Left kidney (tissue), 2 donors: ENCODE results near the gene ANGPTL2. TPM values are rescaled to one million over a fixed set of nuclear protein-coding genes. Genes with fewer than 3 reads are reported as not detected.

ENCODE experiments used
- DNase-seq: peaks from one replicate; pipeline ENCODE4 v3.0.0-alpha.2; 2013
- polyA plus RNA-seq: library from polyadenylated mRNA; unstranded; fragments of 120-200 nt; gene quantifications from one replicate; pipeline ENCODE4 v1.2.1, GENCODE V29; 2013; ENCODE audit not compliant: insufficient read length

The ANGPTL2 gene
- polyA plus RNA-seq, 1 donor = 8.1 TPM

DNA sequence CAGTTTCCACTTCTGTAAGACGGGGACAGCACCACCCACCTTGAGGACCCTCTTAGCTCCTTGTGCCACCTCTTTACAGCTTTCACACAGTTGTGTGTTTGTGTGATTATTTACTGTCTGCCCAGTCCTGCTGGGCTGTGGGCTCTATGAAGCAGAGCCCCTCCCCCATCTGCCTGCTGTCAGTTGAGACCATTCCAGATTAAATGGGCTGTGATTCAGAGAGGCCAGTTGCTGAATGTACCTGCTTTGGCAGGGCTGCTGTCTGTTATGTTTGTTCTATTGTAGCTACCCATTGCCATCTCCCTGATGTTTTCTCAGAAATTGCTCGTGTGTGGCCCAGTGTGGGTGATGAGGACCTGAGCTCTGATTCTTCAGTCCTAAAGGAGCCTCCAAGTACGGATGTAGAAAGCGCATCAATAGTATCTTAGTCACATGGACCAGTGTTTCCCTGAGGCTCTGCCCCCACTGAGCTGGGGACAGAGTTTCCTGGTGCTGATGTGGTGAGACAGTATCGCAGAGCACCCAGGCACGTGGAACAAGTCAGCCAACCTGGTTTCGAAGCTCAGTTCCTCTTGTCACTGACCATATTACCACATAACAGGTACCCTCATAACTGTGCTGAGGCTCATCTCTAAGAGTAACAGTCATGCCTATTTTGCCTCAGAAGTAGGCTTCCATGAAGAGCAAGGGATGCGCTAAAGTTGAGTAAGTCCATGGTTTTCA is 3.7 kb downstream of the ANGPTL2 start:
- DNase-seq = no peak

DNA sequence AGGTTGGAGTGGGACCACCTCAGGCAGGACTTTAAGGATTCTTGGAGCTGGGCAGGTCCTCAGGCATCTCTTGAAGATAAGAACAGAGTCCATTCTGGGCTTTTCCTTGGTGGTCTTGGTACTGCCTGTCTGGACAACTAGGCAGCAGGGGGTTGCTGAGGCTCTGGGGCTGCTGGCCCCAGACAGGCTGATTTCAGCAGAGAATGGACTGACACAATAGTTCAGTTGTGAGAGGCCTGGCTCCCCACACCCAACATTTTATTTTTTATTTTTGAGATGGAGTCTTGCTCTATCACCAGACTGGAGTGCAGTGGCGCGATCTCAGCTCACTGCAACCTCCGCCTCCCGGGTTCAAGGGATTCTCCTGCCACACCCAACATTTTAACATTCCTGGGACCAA is 4.6 kb downstream of the ANGPTL2 start:
- DNase-seq = no peak

DNA sequence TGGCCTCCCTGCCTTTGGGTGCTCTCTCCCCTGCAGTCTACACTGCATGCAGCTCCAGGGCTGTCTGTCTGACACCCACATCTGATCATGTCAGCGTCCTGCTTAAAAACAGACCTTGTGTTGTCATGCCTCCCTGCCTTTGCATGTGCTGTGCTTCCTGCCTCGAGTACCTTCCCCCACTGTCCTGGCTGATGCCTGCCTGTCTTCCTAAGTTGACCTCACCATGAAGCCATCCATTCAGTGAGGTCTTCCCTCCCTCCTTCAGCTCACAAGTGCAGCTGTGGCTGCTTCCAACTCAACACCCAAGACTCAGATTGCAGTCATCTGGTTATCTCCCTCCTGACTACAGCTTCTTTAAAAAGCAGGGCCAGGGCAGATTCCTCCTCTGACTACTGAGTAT is 5.5 kb downstream of the ANGPTL2 start:
- no peak for DNase-seq

DNA sequence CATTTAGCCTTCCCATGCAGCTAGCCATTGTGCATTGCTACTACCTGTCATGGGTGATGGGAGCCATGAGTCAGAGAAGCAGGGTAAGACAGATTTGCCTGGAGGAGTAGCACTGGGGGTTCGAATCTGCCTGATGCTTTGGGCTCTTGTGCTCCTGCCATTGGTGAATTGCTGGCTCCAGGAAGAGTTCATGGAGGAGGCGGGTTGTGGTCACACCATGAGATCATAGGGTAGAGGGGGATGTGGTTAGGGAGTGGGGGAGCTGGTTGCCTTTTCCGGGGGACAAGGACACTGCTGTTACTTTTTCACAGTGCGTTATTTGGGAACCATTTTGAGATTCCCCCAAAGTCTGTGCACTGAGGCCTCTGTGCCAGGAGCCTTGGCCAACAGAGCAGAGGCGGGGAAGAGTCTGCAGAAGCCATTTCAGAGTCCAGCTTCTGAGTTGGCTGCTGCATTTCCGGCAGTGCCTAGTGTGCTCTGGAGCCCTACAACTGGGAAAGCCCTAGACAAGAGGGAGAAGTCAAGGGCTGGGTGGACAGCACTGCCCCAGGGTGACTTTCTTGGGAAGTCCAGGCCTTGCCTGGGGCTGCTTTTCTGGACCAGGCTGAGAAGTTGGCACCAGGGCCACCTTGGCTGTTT is 6.2 kb downstream of the ANGPTL2 start:
- DNase-seq = no peak

DNA sequence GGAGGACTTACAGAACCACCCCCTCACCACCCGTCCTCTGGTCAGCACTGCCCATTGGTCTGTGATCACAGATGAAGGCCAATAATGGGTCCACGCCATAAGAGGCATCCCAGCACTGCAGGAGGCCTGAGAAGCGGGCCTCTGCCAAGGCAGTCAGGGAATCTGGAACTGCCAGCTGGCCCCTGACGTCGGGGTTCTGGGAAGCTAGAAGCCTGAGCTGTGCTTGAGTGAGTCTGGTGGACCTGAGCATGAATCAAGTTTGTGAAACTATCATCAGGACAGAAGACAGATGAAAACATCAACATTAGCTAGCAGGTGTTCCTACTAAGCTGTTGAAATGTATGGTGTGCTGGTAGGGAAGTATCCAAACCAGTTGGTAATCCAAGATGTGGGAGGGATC is 7.8 kb downstream of the ANGPTL2 start:
- DNase-seq = no peak

DNA sequence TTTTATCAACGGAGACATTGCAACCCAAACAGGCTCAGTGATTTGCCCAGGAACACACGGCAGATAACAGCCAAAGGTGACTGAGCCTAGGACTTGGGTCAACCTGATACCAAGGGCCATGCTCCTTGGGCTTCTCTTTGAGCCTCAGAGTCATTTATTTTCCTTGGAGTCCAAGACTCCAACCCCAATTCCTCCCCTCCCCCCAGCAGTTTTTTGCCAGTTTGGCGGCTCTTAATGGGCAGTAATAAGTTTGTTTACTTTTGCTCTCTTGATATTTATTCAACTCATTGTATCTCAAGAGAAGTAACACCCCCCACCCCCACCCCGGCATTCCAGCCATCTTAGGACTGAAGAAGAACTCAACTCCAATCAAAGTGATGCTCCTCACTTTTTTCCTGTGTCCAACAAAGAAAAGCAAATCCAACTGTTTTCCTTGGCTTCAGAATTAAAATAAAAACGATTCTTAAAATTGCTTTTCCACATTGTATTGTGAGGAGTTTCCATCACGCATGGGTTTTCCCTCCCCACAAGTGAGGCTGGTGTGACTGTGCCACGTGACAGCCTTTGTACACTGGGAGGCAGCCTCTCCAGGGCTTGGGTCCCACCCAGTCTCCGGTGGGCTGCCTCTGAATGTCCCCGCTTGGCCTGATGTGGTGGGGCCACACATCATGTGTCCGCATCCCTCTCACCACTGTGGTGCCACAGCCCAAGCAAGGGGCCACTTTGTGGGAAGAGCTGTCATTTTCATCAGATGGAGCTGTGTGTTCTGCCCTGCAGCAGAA is 9.1 kb downstream of the ANGPTL2 start:
- DNase-seq = no peak

DNA sequence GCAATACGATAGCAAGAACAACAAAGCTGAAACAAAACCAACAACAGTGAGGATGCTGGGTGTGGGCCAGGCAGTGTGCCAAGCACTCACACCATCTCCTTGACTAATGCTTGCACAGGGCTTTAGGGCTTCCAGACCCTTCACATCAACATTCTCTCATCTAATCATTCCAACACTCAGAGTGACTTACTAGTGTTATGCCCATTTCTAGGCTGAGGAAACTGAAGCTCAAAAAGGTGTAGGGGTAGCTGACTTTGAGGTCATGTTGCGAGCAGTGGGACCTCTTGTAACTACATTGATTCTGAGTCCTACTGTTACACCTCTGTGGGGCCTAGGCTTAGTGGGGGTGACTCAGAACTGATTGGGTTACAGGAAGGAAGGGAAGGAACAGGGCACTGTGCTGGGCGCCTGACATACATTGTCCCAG is 9.7 kb downstream of the ANGPTL2 start:
- no peak for DNase-seq

DNA sequence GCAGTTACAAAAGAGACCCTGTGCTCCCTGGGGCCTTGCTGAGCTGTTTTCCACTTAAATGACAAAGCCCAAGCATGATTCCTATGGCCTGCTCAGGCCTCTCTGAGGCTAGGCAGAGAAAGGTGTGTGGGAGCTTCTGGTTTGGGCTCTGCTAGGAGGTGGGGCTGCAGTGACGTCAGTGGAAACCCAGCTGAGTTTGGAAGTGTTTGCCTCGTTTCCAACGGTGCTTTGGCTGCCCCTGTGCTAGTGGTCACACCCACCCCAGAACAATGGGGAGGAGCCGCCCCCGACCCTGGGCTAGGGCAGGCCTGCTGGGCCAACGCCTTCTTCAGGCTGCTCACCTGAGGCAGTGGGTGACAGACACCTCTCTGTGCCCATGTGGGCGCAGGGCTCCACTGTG is 10.4 kb downstream of the ANGPTL2 start:
- DNase-seq = no peak

DNA sequence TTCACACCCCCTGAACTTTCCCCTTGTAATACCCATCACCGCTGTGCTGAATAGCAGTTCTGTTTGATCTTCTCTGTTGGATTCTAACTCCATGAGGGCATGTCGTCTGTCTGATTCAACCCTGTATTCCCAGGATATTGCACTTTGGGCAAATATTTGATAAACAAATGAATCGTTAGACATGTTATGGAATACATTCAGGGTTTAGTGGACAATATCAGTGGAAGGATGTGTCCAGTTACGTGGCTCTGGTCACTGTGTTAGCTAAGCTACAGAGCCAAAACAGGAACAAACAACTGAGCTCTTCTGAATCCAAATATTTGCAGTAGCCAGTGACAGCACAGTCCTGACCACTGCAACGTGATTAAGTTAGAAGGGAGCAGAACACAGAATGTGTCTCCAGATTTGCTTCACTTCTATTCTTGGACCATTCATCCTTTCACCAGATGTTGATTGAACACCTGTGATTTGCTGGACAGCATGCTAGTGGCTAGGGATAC is 13.2 kb downstream of the ANGPTL2 start:
- DNase-seq = no peak

DNA sequence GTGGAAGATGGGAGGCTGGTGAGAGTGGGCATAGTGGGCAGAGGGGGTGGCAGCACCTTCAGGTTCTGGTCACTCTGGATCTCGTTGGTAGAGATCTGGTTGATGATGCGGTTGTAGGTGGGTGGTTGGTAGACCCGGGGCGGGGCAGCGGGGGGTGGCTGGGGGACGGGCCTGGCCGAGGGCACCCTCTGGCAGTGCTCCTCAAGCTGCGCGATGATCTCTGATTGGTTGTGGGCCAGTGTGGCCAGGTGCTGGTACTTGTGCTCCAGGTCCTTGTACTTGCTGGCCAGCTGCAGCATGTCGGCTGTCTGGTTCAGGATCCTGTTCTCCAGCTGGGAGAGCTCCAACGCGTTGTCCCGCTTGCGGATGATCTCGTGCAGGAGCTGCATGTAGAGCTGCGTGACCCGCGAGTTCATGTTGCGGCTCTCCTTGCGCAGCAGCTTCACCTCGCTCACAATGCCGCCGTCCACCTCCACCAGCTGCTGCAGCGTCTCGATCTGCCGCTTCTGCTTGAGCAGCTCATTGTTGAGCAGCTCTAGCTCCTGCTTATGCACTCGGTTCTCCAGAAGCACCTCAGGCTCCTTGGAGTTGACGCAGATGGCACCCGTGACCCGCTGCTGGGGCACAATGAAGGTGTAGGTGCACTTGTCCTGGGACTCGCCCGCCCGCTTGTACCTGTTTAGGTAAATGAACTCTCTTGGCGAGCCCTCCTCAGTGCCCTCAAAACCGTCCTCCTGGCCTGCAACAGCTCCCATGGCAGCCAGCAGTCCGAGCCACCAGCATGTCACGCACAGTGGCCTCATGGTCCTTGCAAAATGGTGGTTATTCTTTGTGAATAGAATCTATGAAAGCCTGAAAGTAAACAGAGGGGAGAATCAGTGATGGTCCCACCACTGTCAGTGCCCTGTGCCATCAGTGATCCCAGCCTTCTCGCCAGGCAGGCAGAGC is 14.2 kb downstream of the ANGPTL2 start:
- DNase-seq = no peak

DNA sequence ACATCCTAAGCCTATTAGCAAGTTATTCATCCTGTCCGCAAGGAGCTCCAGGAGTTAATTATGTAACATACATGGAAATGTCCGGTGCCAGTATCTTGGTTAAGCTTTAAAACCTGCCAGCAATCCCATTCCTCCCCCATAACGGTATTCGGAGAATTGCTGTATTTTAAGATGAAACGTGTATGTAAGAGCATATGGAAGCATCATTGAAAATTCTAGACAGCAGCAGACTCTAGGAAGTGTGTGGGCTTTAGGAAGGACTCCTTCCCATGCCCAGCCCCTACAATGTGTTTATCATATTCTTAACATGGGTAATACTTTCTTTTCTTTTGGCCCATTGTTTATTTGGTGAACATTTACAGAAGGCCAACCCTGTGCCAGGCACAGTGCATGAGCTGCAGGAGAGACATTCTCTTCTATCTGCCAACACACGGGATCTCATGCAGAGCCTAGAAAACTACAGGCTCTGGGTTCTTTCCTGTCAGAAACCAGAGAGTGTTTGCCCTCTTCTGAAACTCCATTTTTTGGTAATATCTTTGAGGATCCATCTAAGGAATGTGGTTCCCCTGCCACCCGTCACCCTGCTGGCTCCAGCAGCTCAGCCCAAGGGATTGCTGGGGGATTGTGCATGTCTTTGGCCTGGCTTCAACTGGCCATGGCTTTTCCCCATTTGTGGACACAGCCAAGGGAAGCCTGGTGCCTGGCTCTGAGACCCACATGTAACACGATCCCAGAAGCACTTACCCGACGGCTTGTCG is 15.1 kb downstream of the ANGPTL2 start:
- no peak for DNase-seq

DNA sequence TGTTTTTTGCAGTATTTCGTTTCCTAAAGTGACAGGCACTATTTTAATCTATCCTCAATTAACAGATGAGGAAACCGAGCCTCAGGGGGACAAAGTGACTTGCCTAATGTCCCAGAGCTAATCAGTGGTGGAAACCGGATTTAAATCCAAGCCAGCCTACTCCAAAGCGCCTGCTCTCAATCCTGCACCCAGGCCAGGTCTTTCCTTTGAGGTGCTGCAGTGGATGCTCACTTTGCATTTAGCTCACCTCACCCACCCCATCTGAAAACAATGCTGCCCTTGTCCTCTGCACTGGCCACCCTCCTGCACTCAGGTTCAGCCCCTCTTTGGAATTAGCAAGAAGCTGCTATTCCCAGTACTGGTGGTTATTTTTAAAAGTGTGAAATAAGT is 16.0 kb downstream of the ANGPTL2 start:
- DNase-seq = no peak

DNA sequence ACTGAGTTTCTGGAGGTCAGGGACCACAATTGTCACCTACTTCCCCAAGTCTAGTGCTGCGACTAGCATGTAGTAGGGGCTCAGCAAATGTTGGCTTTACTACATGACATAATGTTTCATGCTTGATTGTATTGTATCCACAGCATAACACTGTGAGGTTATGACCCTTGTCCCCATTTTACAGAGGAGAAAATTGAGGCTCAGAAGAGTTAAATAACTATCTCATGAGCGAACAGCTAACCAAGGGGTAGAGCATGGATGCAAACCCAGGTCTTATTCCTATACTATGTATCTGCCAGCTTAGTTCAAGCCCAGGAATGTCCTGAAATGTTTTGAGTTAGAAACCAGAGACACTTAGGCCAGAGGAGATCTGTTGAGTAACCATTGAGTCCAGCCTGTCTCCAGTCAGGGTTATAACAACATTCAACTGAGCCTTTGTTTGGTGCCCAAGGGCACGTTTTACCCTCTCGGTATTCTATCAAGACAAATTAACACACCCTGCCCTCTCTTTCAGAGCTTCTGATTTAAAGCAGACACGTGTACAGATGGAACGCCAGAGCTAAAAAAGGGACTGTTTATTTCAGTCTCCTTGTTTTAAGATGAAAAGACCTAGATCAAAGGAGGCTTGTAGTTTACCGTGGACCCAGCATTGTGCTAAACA is 16.5 kb downstream of the ANGPTL2 start:
- no peak for DNase-seq

DNA sequence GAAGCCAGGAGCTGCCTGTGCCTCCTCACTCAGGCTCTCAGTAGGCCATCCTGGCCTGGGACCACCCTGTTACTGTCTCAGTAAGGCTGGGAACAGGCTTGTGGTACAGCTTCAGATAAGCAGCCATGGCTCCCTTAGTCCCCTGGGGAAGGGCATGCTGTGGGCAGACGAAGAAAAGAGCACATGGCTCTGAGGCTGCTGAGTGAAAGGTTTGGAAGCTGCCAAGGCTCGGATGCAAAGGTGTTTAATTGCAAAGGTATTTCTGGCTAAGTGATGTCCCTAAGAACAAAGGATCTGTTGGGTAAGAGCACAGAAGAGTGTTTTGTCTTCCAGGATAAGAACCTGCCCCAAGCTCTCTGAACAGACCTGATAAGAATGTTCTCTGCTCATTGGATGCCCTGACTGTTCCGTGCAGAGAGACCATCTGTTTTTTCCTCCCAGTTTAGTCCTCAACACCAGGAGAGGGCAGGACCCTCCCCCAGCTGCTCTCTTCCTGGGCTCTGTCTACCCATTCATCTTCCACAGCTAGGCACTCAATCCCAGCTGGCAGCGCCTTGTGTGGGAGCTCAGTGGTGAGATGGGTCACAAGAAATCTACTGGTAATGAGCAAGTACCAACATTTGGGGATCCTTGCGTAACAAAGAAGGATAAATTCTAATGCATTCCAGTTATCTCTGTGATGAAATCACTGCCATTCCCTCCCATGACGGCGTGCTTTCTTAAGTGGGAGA is 17.7 kb downstream of the ANGPTL2 start:
- DNase-seq = no peak

DNA sequence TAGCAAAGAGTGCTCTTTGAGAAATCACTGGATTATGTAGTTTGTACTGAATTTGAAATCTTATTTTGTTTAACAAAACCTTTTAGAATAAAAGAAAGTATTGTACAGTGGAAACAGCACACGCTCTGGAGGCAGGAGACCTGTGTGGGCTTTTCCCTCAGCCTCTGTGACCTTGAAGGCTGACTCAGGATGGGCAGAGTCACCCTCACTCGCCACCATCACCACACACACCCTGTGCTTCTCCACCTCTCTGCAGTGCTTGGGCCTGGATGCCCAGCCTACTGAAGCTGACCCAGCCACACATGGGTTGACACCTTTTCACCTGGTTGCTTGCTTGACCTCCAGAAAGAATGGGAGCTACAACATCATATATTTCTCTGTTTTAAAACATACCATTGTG is 19.6 kb downstream of the ANGPTL2 start:
- no peak for DNase-seq

DNA sequence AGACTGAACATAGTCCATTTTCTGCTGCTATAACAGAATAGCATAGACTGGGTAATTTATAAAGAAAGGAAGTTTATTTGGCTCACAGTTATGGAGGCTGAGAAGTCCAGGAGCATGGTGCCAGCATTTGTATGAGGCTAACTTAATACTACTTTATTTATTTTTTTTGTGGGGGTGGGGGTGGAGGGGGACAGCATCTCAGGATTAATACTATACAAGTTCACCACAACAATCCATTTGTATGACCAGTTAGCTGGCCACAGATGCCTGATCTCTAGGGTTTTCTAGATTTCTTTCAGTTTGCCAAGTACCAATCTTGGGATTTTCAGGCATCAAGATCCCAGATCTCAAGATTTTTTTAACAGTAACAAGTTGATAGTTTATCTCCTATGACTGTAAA is 20.3 kb downstream of the ANGPTL2 start:
- DNase-seq = no peak

DNA sequence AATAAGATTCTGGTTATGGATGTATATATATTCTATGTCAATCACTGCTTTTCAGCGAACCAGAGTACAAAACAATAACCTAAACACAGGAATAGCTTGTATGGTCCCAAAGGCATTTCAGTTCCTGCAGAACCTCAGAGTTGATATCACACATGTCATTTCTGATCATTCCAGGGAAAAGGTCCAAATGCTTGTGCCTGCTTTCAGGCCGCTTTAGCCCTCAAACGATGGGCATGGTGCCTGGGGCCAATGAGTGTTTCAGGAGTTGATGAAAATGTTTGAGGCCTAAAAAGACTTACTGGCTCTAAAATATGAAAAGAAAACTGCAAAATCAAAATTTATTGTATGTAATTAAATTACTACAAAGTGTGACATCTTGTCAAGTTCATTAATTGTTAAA is 22.8 kb downstream of the ANGPTL2 start:
- no peak for DNase-seq

DNA sequence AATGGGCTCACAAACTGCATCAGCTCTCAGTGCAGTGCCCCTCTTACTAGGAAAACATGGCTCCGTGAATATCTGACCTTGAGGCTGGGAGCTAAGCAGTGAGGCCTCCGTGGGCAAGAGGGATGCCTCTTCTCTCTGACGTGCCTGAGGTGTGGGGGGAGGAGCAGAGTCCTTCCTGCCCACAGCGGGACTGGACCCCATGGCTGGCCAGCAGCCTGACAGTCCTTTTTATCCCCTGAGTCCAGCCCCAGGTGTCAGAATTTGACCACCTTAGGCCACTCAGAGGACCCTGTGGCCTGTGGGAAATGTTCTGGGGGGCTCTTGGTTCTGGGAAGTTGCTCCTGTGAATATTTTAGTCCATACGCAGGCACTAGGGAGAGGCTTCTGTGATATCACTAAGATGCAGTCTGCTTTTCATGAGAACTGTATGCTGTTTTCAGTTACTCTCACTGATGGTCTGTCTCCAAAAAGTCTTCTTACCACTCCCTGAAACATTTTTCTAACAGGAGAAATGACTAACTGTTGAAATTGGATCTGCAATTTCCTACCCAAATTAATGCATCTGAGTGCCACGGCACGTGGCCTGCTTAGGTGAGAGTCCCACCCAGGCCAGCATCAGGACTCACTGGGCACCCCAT is 23.4 kb downstream of the ANGPTL2 start:
- no peak for DNase-seq

DNA sequence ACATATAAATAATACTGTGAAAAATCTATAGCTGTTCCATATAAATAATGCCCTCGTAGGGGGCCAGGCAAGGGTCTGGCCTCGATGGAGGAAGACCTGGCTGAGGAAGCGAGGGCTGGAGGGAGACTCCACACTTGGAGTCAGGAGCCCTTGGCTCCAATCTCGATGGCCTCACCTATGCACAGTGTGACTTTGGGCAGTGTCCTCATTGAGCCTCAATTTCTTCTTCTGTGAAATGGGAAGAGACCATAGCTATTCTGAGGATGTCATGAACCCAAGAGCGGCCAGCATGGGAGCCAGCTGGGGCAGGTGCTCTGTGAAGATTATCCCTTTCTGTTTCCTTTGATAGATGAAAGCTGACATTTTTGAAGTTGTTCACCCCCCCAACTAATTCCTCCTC is 24.8 kb downstream of the ANGPTL2 start:
- no peak for DNase-seq
